Suprapubic skin (tissue), 4 donors: Measurements from ENCODE around the gene ORC3.
A peak's percentile ranks its signal among the peaks of the same experiment; 100 is the strongest.

Experiments used
- EP300 ChIP-seq: sonication (generic); formaldehyde crosslinking; IDR thresholded peaks from one replicate; pipeline ENCODE4 v1.6.1; 2017; ENCODE audit warnings: antibody characterized with exemption
- POLR2A ChIP-seq, 2 donors: fragments of 450-650 bp; IDR thresholded peaks; one replicate each; pipeline ENCODE4 v1.6.1; 2017; ENCODE audit warnings: antibody characterized with exemption in 2 of 2, mild to moderate bottlenecking in 2 of 2, moderate library complexity in 2 of 2
- POLR2AphosphoS5 ChIP-seq, 3 donors: sonication (generic); formaldehyde crosslinking; IDR thresholded peaks; one replicate each; pipeline ENCODE4 v1.6.1; 2017; ENCODE audit warnings: antibody characterized with exemption in 3 of 3
- TF ChIP-seq, protein P1 (sequence below), 2 donors: fragments of 200-600 bp in 1 of 2; fragments of 450-650 bp in 1 of 2; sonication (generic) in 1 of 2; IDR thresholded peaks; one replicate each; pipeline ENCODE4 v1.5.1; 2016 to 2019; ENCODE audit warnings: antibody characterized with exemption in 2 of 2, mild to moderate bottlenecking in 1 of 2, moderate library complexity in 1 of 2

- TF ChIP-seq, protein P1, sequence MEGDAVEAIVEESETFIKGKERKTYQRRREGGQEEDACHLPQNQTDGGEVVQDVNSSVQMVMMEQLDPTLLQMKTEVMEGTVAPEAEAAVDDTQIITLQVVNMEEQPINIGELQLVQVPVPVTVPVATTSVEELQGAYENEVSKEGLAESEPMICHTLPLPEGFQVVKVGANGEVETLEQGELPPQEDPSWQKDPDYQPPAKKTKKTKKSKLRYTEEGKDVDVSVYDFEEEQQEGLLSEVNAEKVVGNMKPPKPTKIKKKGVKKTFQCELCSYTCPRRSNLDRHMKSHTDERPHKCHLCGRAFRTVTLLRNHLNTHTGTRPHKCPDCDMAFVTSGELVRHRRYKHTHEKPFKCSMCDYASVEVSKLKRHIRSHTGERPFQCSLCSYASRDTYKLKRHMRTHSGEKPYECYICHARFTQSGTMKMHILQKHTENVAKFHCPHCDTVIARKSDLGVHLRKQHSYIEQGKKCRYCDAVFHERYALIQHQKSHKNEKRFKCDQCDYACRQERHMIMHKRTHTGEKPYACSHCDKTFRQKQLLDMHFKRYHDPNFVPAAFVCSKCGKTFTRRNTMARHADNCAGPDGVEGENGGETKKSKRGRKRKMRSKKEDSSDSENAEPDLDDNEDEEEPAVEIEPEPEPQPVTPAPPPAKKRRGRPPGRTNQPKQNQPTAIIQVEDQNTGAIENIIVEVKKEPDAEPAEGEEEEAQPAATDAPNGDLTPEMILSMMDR (IDR thresholded peaks at IDR 0.05): no peak
- peak; percentile 54 to 89 for TF ChIP-seq POLR2A (IDR thresholded peaks at IDR 0.05)
- TF ChIP-seq POLR2AphosphoS5 (IDR thresholded peaks at IDR 0.05): peak; percentile 3 to 83 (median 77)
- no peak for TF ChIP-seq EP300
Measured at GRCh38 chr6:87589693-87590416, at the start of gene ORC3, which contains the start of gene RARS2.
